Fibroblast of pulmonary artery (primary cell): ENCODE results near the gene LBX1.

ENCODE experiments used
- DNase-seq: peaks from one replicate; pipeline ENCODE4 v3.0.0-alpha.2; 2010; ENCODE audit warnings: low read depth
- H3K4me3 ChIP-seq: replicated peaks from 2 replicates; pipeline ENCODE4 v1.5.1; 2011; ENCODE audit warnings: low read depth, mild to moderate bottlenecking, control low read depth, low read length, moderate library complexity
- CTCF ChIP-seq: IDR thresholded peaks from 2 replicates; pipeline ENCODE4 v1.5.1; 2011; ENCODE audit warnings: mild to moderate bottlenecking, control low read depth, low read length, inconsistent platforms; ENCODE audit errors: missing control alignments

LBX1 gene

GRCh38 chr10:101231092-101231491, 1.8 kb upstream of the LBX1 start:
- no peak overlapping the region for H3K4me3 ChIP-seq
- no peak for TF ChIP-seq CTCF
- DNase-seq, result no peak

- TF ChIP-seq CTCF, result no peak
- H3K4me3 ChIP-seq, result no peak overlapping the region
Measured at GRCh38 chr10:101230183-101230917, 1.1 kb upstream of the LBX1 start.

GRCh38 chr10:101228966-101229265, 347 bp downstream of the LBX1 start:
- DNase-seq, result no peak
- no peak overlapping the region for H3K4me3 ChIP-seq

More at GRCh38 chr10:101230183-101230917, 1.1 kb upstream of the LBX1 start:
- DNase-seq, result no peak

GRCh38 chr10:101228153-101228965, 904 bp downstream of the LBX1 start:
- DNase-seq, result no peak

More at GRCh38 chr10:101228966-101229265, 347 bp downstream of the LBX1 start:
- TF ChIP-seq CTCF, result no peak

GRCh38 chr10:101227429-101228152, 1.7 kb downstream of the LBX1 start:
- no peak for TF ChIP-seq CTCF
- DNase-seq, result no peak
- H3K4me3 ChIP-seq, result no peak overlapping the region

More at GRCh38 chr10:101228153-101228965, 904 bp downstream of the LBX1 start:
- no peak overlapping the region for H3K4me3 ChIP-seq
- TF ChIP-seq CTCF, result no peak

GRCh38 chr10:101226491-101227428, 2.5 kb downstream of the LBX1 start:
- no peak for DNase-seq
- TF ChIP-seq CTCF, result no peak
- H3K4me3 ChIP-seq, result no peak overlapping the region
